ENCODE results near the gene CD3G.

CD3G gene

DNA sequence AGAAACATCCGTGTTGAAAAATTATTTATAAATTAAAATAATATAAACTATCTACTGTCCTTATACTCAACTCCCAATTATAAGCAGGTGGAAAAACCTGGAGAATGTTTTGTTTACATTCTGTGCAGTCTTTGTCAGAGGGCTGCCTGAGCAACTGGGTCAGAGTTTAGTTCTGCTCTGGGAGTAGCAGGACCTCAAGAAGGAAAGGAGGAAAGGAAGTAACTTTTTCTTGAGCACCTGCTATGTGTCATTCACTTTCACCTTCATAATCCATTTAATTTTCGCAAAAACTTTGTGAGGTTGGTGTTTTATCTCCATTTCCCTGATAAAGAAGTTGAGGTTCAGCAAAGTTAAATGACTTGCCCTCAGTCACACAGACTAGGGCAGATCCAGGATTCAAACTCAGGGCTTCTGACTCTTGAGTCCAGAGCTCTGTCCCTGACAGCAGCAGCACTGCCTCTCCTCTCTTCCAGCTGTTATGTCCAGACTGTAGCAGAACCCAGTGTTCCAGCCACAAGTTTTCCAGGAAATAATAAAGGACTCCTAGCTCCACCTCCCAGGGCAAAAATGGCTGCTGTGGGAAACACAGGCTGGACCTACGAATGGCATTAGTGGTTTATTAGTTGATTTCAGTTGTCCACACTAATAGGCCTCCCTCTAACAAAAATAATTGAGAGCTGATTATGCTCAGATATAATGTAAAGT is 33.2 kb upstream of the CD3G start:
- Histone ChIP-seq H2AFZ (ENCODE audit: low read length) (no peak overlapping the region), H3K9me2 (replicated peaks; ENCODE audit: insufficient read depth, low read length) (no peaks in the 10 kb centered on the region), H3K27ac (ENCODE audit: low read length) (no peak overlapping the region), H3K4me2 (ENCODE audit: low read depth, low read length) (no peak overlapping the region), H3K36me3 (replicated peaks; ENCODE audit: insufficient read depth, low read length) (no peaks in the 10 kb centered on the region), H4K20me1 (ENCODE audit: insufficient read depth, low read length) (no peaks in the 10 kb centered on the region), H3K4me1 (ENCODE audit: low read length) (peaks cover 4% of the 10 kb centered on the region), H3K9me3 (replicated peaks; ENCODE audit: insufficient read depth, low read length) (no peaks in the 10 kb centered on the region), H3K9ac (ENCODE audit: low read length) (no peak overlapping the region), H3K27me3 (replicated peaks; ENCODE audit: insufficient read depth, low read length) (no peaks in the 10 kb centered on the region), H3K4me3 (ENCODE audit: low read length) (no peak overlapping the region), H3K79me2 (ENCODE audit: low read length) (no peaks in the 10 kb centered on the region), H3F3A (ENCODE audit: insufficient read depth, low read length) (no peaks in the 10 kb centered on the region)
- TF ChIP-seq EZH2phosphoT487 (IDR thresholded peaks at IDR 0.05; ENCODE audit: low read length) (no peak), EZH2 (optimal IDR thresholded peaks at IDR 0.05; ENCODE audit: low read depth, low read length) (no peak)
- TF ChIP-seq, protein P1, sequence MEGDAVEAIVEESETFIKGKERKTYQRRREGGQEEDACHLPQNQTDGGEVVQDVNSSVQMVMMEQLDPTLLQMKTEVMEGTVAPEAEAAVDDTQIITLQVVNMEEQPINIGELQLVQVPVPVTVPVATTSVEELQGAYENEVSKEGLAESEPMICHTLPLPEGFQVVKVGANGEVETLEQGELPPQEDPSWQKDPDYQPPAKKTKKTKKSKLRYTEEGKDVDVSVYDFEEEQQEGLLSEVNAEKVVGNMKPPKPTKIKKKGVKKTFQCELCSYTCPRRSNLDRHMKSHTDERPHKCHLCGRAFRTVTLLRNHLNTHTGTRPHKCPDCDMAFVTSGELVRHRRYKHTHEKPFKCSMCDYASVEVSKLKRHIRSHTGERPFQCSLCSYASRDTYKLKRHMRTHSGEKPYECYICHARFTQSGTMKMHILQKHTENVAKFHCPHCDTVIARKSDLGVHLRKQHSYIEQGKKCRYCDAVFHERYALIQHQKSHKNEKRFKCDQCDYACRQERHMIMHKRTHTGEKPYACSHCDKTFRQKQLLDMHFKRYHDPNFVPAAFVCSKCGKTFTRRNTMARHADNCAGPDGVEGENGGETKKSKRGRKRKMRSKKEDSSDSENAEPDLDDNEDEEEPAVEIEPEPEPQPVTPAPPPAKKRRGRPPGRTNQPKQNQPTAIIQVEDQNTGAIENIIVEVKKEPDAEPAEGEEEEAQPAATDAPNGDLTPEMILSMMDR (IDR thresholded peaks at IDR 0.05; ENCODE audit: low read length), result no peak
- DNase-seq, result no peak

DNA sequence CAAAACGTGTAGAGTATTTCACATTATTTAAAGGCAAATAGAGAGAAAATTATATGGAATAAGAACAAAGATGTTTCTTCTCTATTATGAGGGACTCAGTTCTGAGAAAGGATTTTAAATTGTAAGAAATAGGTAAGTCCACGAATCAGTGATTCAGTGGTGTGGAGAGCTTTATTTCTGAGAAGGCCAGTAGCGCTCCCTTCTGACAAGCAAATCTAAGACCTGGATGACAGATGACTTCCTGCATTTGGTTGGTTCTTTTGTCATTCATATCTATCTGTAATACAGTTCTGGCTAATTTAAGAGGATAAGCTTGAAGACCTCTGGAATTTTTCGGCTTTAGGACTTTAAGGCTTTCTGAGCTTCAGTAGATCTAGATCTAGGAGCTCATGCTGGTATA is 32.6 kb upstream of the CD3G start:
- H3K9ac ChIP-seq (ENCODE audit: low read length), result no peak overlapping the region
- no peaks in the 10 kb centered on the region for H3K36me3 ChIP-seq (replicated peaks; ENCODE audit: insufficient read depth, low read length)
- H3K9me3 ChIP-seq (replicated peaks; ENCODE audit: insufficient read depth, low read length), result no peaks in the 10 kb centered on the region
- H3K27me3 ChIP-seq (replicated peaks; ENCODE audit: insufficient read depth, low read length), result no peaks in the 10 kb centered on the region
- H4K20me1 ChIP-seq (ENCODE audit: insufficient read depth, low read length), result no peaks in the 10 kb centered on the region
- no peak overlapping the region for H3K4me3 ChIP-seq (ENCODE audit: low read length)
- H3K79me2 ChIP-seq (ENCODE audit: low read length), result no peaks in the 10 kb centered on the region
- H3F3A ChIP-seq (ENCODE audit: insufficient read depth, low read length), result no peaks in the 10 kb centered on the region
- H3K4me1 ChIP-seq (ENCODE audit: low read length), result peaks cover 9% of the 10 kb centered on the region
- no peak overlapping the region for H3K4me2 ChIP-seq (ENCODE audit: low read depth, low read length)
- no peaks in the 10 kb centered on the region for H3K9me2 ChIP-seq (replicated peaks; ENCODE audit: insufficient read depth, low read length)
- no peak for DNase-seq
- no peak overlapping the region for H2AFZ ChIP-seq (ENCODE audit: low read length)
- TF ChIP-seq, protein P1 (IDR thresholded peaks at IDR 0.05; ENCODE audit: low read length), result no peak
- no peak for TF ChIP-seq EZH2phosphoT487 (IDR thresholded peaks at IDR 0.05; ENCODE audit: low read length)
- TF ChIP-seq EZH2 (optimal IDR thresholded peaks at IDR 0.05; ENCODE audit: low read depth, low read length), result no peak
- no peak overlapping the region for H3K27ac ChIP-seq (ENCODE audit: low read length)

DNA sequence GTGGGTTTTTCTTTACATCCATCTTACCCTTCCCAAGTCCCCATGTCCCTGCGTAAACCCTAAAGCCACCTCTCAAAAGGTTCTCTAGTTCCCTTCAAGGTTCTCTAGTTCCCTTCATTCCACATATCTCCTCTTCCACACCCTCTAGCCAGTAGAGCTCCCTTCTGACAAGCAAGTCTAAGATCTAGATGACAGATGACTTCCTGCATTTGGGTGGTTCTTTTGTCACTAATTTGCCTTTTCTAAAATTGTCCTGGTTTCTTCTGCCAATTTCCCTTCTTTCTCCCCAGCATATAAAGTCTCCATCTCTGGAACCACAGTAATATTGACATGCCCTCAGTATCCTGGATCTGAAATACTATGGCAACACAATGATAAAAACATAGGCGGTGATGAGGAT is 31.8 kb upstream of the CD3G start:
- peaks cover 5% of the 10 kb centered on the region; the same call in 1 of the 2 replicates for H3F3A ChIP-seq (ENCODE audit: insufficient read depth, low read length)
- no peak overlapping the region for H3K4me2 ChIP-seq (ENCODE audit: low read depth, low read length)
- DNase-seq, result no peak
- no peaks in the 10 kb centered on the region for H3K36me3 ChIP-seq (replicated peaks; ENCODE audit: insufficient read depth, low read length)
- H3K27ac ChIP-seq (ENCODE audit: low read length), result no peak overlapping the region
- no peaks in the 10 kb centered on the region for H4K20me1 ChIP-seq (ENCODE audit: insufficient read depth, low read length)
- no peak overlapping the region for H3K4me3 ChIP-seq (ENCODE audit: low read length)
- no peaks in the 10 kb centered on the region for H3K9me3 ChIP-seq (replicated peaks; ENCODE audit: insufficient read depth, low read length)
- H3K4me1 ChIP-seq (ENCODE audit: low read length), result peaks cover 15% of the 10 kb centered on the region
- H3K9me2 ChIP-seq (replicated peaks; ENCODE audit: insufficient read depth, low read length), result no peaks in the 10 kb centered on the region
- no peak overlapping the region for H3K9ac ChIP-seq (ENCODE audit: low read length)
- H3K27me3 ChIP-seq (replicated peaks; ENCODE audit: insufficient read depth, low read length), result no peaks in the 10 kb centered on the region
- H2AFZ ChIP-seq (ENCODE audit: low read length), result no peak overlapping the region
- TF ChIP-seq EZH2 (optimal IDR thresholded peaks at IDR 0.05; ENCODE audit: low read depth, low read length), result no peak
- no peak for TF ChIP-seq EZH2phosphoT487 (IDR thresholded peaks at IDR 0.05; ENCODE audit: low read length)
- TF ChIP-seq, protein P1 (IDR thresholded peaks at IDR 0.05; ENCODE audit: low read length), result no peak
- no peaks in the 10 kb centered on the region for H3K79me2 ChIP-seq (ENCODE audit: low read length)
